Measurements from ENCODE around the gene ATG9B. TPM values are rescaled to one million over a fixed set of nuclear protein-coding genes. Genes with fewer than 3 reads are reported as not detected.

ATG9B gene
- total RNA-seq, 4 donors from 2014 or later = 0.27 to 0.28 TPM; not detected in 2

- DNase-seq = no peak
- Histone ChIP-seq H3K27me3 (no peaks in the 10 kb centered on the region), H3K36me3 (peaks cover 0 to 17% (median 0%) of the 10 kb centered on the region in 3 donors), H3K9me3 (no peaks in the 10 kb centered on the region), H3K4me1 (peaks cover 4 to 44% (median 18%) of the 10 kb centered on the region in 4 donors), H3K4me3 (peak overlapping the region; percentile 61 to 87 (median 79)), H3K27ac (peak overlapping the region; percentile 91 to 96 (median 93))
- TF ChIP-seq, protein P1, sequence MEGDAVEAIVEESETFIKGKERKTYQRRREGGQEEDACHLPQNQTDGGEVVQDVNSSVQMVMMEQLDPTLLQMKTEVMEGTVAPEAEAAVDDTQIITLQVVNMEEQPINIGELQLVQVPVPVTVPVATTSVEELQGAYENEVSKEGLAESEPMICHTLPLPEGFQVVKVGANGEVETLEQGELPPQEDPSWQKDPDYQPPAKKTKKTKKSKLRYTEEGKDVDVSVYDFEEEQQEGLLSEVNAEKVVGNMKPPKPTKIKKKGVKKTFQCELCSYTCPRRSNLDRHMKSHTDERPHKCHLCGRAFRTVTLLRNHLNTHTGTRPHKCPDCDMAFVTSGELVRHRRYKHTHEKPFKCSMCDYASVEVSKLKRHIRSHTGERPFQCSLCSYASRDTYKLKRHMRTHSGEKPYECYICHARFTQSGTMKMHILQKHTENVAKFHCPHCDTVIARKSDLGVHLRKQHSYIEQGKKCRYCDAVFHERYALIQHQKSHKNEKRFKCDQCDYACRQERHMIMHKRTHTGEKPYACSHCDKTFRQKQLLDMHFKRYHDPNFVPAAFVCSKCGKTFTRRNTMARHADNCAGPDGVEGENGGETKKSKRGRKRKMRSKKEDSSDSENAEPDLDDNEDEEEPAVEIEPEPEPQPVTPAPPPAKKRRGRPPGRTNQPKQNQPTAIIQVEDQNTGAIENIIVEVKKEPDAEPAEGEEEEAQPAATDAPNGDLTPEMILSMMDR (IDR thresholded peaks at IDR 0.05) = no peak
- TF ChIP-seq POLR2A (IDR thresholded peaks at IDR 0.05) = no peak
Measured at GRCh38 chr7:151060416-151061212, 36.3 kb upstream of the ATG9B start.

GRCh38 chr7:151060113-151060415 is 35.8 kb upstream of the ATG9B start:
- Histone ChIP-seq H3K9me3 (no peaks in the 10 kb centered on the region), H3K4me3 (peak overlapping the region; percentile 61 to 87 (median 79)), H3K36me3 (peaks cover 0 to 12% (median 0%) of the 10 kb centered on the region in 3 donors), H3K27ac (peak overlapping the region; percentile 91 to 96 (median 93)), H3K4me1 (peaks cover 4 to 44% (median 18%) of the 10 kb centered on the region in 4 donors), H3K27me3 (no peaks in the 10 kb centered on the region)
- DNase-seq = no peak
- TF ChIP-seq, protein P1 (IDR thresholded peaks at IDR 0.05) = no peak
- TF ChIP-seq POLR2A (IDR thresholded peaks at IDR 0.05) = no peak

DNA sequence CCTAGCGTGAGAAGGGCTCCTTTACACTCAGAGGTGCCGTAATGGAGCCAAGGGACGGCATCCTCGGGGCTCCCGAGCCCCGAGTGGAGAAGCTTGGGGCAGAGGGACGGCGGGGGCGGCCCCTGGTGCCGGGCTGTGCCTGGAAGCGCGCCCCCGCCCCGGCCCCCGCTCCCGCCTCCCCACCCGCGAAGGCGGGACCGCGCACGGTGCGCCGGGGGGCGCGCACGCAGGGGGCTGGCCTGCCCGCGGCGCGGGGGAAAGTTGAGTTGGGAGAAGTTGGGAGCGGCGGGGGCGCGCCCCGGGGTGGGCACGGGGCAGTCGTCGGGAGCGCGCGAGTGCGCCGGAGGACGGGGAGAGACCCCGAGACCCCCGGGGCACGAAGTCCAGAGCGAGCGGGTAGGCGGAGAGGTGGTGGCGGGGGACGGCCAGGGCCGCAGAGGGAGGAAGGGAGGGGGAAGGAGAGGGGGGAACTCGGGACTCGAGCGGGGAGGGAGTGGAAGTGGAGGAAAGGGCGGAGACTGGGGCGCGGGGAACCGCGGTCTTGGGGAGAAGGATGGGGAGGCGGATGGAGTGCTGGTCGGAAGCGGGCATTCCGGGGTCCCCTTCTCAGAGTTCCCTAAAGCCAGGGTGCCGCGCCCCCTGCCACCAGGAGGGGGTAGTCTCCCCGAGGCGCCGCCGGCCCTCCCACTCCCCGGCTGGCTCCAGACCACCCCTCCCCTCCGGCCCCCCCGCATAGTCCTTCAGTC is 35.2 kb upstream of the ATG9B start, which contains the start of gene SLC4A2:
TSS of gene SLC4A2 (plus strand) at position 223 of the 746 bp plus-strand sequence. CDS start 2,399 bp downstream, outside the sequence.
- peak within 1 kb of the TSS; percentile 61 to 87 (median 79) for H3K4me3 ChIP-seq
- H3K27ac ChIP-seq = peak within 1 kb of the TSS; percentile 91 to 96 (median 93)
- H3K36me3 ChIP-seq = peaks cover 0 to 6% (median 0%) of the 10 kb centered on the region in 3 donors
- peaks cover 4 to 44% (median 18%) of the 10 kb centered on the region in 4 donors for H3K4me1 ChIP-seq
- H3K27me3 ChIP-seq = no peaks in the 10 kb centered on the region
- no peaks in the 10 kb centered on the region for H3K9me3 ChIP-seq
- DNase-seq = peak; percentile 73 to 88 (median 88)
- TF ChIP-seq, protein P1 (IDR thresholded peaks at IDR 0.05) = peak in 5 of 6 experiments; percentile 24 to 62 (median 34)
- TF ChIP-seq POLR2A (IDR thresholded peaks at IDR 0.05) = peak; percentile 21 to 23

- Histone ChIP-seq H3K4me1 (peaks cover 4 to 44% (median 18%) of the 10 kb centered on the region in 4 donors), H3K27me3 (no peaks in the 10 kb centered on the region), H3K9me3 (no peaks in the 10 kb centered on the region), H3K4me3 (peak overlapping the region; percentile 61 to 87 (median 79)), H3K27ac (peak overlapping the region; percentile 91 to 96 (median 93)), H3K36me3 (no peaks in the 10 kb centered on the region)
- peak in 1 of 3 donors; percentile 58 for DNase-seq
- TF ChIP-seq, protein P1 (IDR thresholded peaks at IDR 0.05) = no peak
Measured at GRCh38 chr7:151058781-151059366, 34.6 kb upstream of the ATG9B start.

DNA sequence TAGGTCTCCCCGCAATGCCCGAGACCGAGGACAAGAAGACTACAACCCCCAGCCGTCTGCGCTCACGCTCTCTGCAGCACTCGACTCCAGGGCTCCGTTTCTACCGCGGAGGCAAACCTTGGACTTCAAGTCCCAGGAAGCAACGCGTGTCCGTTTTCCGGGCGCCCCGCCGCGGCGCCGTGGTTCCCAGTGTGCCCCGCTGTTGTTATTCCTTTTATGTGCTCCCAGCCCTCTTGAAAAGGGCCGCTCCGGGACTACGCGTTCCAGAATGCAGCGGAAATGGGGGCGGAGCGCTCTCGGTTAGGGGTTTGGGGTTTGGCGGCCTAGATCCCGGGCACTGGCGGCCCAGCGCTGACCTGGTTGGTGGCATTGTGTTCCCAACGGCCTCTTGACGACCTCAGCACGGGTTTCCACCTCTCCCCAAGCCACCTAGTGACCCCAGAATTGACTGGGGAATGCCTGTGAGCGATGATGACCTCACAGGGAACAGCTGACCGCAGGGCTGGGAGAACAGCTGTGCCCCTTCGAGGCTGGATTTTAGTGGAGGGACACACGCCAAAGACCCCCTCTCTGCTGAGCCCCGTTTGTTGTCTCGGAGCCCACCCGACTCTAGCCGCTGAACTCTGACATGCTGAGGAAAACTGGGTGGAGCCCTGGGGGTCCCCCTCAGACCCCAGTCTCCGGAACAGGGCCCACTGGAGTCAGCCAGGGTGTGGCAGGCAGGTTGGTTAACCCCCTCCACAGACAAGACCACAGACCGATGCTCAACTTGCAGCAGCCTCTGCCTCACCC is 33.9 kb upstream of the ATG9B start:
- no peaks in the 10 kb centered on the region for H3K36me3 ChIP-seq
- peak overlapping the region; percentile 91 to 96 (median 93) for H3K27ac ChIP-seq
- TF ChIP-seq, protein P1 (IDR thresholded peaks at IDR 0.05) = no peak
- TF ChIP-seq POLR2A (IDR thresholded peaks at IDR 0.05) = peak; percentile 63 to 80
- H3K4me3 ChIP-seq = peak overlapping the region; percentile 61 to 87 (median 79)
- peak; percentile 98 to 100 (median 98) for DNase-seq
- peaks cover 4 to 44% (median 18%) of the 10 kb centered on the region in 4 donors for H3K4me1 ChIP-seq
- H3K27me3 ChIP-seq = no peaks in the 10 kb centered on the region
- no peaks in the 10 kb centered on the region for H3K9me3 ChIP-seq
